GM19397 (cell line): ENCODE data around the gene ZNF544.
"Not testable (repeated sequence)": the region's sequence is repeated elsewhere in the genome, so short reads cannot be mapped to it uniquely, and the experiment has no call there.

ENCODE experiments used
- ATAC-seq: cut with Tn5 transposase; IDR thresholded peaks from one replicate; pipeline ENCODE4 v1.9.1; 2021; ENCODE audit warnings: mild to moderate bottlenecking, moderate library complexity; ENCODE audit not compliant: unreplicated experiment

Gene ZNF544

DNA sequence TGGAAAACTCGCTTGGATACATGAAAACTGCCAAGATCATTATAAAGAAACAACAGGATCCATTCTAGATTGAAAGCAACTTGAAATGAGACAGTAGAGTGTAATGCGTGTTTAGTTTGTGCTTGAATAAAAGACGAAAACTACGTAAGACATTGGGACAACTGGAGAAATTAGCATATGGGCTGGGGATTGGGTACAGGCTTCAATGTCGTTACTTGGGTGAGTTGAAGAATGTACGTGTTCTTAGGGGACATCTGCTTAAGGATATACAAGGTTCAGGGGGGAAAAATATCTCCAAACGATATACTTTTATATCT lies 76.0 kb downstream of the ZNF544 start:
- ATAC-seq, result no peak

DNA sequence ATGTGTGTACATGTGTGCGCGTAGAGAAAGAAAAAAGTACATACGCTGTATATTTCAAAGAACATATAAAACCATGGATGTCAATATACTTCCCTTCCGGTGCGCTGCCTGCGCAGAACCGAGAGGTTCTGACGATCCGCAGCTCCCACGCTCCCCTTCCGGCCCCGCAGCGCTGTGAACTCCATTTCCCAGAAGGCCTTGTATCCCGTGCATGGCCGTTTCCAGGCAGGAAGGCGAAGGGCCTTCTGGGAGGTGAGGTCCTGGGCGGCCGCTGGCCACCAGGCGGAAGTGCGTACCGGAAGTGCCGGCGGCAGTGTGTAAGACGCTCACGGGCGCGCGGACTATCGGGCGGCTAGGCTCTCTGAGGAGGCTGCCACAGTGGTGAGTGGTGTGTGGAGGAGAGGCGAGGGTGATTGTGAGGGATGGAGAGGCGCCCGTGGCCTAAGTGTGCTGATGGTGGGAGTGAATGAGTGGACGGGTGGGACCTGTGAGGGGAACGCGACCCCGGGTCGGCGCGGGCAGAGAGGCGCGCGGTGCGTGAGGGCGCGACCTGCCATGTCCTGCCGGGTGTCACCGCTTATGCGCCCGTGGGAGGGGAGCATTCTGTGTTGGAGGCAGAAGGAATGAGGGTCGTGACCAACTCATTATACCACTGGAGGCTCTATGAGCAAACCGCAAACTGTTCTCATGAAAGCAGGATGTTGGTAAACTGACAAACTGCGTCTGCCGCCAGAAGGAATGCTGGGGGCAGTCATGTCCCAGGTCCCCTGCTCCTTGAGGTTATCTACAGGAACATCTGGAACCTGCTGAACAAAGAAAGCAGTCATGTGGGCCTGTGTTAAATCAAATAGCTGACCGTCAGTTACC lies 76.6 kb downstream of the ZNF544 start, which contains the start of gene ERVK3-1:
TSS of gene ERVK3-1 (plus strand) at position 313 of the 867 bp plus-strand sequence. CDS start 6,792 bp downstream, outside the sequence.
- ATAC-seq, result peak; percentile 97

DNA sequence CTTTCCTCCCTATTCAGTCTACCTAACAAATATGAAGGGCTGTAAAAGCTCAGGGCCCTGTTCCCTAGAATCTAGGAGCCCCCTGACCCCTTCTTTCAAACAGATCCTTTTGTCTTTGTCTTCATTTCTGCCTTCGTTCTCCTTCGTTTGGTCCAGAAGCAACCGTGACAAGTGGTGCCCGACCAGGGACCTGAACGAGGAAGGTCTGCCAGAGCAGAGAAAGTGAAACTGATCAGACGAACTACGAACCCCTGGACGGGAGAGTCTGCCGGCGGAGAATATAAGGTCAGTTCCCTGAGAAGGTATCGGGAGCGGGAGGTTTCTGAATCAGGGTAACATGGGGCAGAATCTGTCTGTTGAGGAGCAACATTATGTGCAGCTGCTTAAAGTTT lies 77.2 kb downstream of the ZNF544 start:
- ATAC-seq, result no peak

DNA sequence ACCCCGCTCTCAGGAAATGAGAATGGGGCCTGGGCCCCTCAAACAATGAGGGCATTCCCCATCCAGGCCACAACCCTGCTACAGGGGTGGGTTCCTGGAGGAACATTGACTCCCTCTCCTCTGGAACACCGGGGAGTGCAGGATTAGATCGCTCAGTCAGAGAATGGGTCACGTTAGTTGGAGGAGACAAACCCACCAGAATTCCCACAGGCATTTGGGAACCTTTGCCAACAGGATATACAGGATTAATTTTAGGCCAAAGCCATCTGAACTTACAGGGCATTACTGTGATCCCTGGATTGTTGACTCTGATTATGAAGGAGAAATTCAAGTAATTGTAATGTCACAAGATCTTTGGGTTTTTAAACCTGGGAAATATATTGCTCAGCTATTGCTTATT lies 79.0 kb downstream of the ZNF544 start:
- ATAC-seq, result no peak

DNA sequence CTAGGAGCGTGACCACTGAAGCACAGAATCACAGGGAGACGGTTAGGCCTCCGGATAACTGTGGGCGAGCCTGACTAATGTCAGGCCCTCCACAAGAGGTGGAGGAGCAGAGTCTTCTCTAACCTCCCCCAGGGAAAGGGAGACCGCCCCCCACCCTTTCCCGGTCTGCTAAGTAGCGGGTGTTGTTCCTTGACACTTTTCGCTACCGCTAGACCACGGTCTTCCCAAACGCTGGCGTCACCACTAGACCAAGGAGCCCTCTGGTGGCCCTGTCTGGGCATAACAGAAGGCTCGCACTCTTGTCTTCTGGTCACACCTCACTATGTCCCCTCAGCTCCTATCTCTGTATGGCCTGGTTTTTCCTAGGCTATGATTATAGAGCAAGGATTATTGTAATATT lies 82.0 kb downstream of the ZNF544 start:
- not testable (repeated sequence) for ATAC-seq

DNA sequence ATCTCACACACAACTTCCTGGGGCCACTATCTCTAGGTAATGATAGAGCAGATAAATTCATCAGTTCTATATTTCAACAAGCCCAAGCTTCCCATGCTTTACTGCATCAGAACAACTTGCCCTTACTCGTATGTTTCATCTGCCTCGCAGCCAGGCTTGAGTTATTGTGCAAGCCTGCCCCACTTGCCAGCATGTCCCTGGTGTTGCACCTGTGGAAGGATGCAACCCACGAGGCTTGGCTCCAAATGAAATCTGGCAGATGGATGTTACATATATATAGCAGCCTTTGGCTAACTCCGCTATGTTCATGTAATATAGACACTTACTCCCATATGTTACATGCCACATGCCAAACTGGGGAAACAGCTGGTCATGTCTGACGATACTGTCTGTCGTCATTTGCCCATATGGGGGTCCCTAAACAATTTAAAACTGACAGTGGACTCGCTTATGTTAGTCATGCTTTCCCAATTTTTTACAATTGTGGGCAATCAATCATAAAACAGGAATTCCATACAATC lies 82.7 kb downstream of the ZNF544 start:
- no peak for ATAC-seq
